ENCODE data around the gene ITGAD.

DNA sequence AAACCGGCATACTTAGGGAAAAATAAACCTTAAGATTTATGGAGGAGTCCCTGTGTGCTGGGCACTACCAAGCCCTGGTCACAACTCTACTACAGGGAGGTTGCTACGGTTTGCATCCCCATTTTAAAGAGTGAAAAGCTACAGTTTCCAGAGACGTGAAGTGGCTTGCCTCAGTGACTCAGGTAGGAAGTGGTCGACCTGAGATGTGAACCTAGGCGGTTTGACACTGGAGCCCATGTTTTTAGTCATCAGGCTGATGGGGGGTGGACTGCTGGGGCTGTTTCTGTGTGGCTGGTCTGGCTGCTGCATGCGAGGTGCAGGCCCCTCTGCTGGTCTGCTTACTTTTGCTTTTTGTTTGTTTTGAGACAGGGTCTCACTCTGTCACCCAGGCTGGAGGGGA is 28.5 kb downstream of the ITGAD start:
- TF ChIP-seq, protein P1, sequence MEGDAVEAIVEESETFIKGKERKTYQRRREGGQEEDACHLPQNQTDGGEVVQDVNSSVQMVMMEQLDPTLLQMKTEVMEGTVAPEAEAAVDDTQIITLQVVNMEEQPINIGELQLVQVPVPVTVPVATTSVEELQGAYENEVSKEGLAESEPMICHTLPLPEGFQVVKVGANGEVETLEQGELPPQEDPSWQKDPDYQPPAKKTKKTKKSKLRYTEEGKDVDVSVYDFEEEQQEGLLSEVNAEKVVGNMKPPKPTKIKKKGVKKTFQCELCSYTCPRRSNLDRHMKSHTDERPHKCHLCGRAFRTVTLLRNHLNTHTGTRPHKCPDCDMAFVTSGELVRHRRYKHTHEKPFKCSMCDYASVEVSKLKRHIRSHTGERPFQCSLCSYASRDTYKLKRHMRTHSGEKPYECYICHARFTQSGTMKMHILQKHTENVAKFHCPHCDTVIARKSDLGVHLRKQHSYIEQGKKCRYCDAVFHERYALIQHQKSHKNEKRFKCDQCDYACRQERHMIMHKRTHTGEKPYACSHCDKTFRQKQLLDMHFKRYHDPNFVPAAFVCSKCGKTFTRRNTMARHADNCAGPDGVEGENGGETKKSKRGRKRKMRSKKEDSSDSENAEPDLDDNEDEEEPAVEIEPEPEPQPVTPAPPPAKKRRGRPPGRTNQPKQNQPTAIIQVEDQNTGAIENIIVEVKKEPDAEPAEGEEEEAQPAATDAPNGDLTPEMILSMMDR (IDR thresholded peaks at IDR 0.05) = no peak
- TF ChIP-seq POLR2A (IDR thresholded peaks at IDR 0.05) (no peak), EP300 (IDR thresholded peaks at IDR 0.05) (no peak)

All from suprapubic skin (tissue), 3 donors.